GM23338 (cell line): ENCODE data around the gene RBPJ. TPM values are rescaled to one million over a fixed set of nuclear protein-coding genes. Genes with fewer than 3 reads are reported as not detected.

Experiments used
- ATAC-seq: fragments of 200-7000 bp; cut with Tn5 transposase; 3 replicates; pipeline ENCODE4 v1.9.1; 2020
- DNase-seq: peaks from one replicate; pipeline ENCODE4 v3.0.0-alpha.2; 2015; ENCODE audit warnings: low spot score
- H2AFZ ChIP-seq: fragments of 200-600 bp; sonication (generic); 2 replicates; pipeline ENCODE4 v1.8.0; 2016; ENCODE audit warnings: antibody characterized with exemption, mild to moderate bottlenecking, moderate library complexity
- H3F3A ChIP-seq: fragments of 200-600 bp; sonication (generic); replicated peaks from 2 replicates; pipeline ENCODE4 v1.8.0; 2017; ENCODE audit warnings: antibody characterized with exemption, mixed run types, low read depth
- H3K27ac ChIP-seq: fragments of 200-600 bp; sonication (generic); 2 replicates; pipeline ENCODE4 v1.6.1; 2016; ENCODE audit warnings: low read depth
- H3K27me3 ChIP-seq: fragments of 200-600 bp; sonication (generic); 2 replicates; pipeline ENCODE4 v1.8.0; 2016; ENCODE audit warnings: mild to moderate bottlenecking, mixed run types, moderate library complexity; ENCODE audit not compliant: insufficient read depth
- H3K36me3 ChIP-seq: fragments of 200-600 bp; sonication (generic); 2 replicates; pipeline ENCODE4 v1.8.0; 2016; ENCODE audit warnings: mild to moderate bottlenecking; ENCODE audit not compliant: insufficient read depth
- H3K4me1 ChIP-seq: fragments of 200-600 bp; sonication (generic); 2 replicates; pipeline ENCODE4 v1.8.0; 2016; ENCODE audit warnings: mild to moderate bottlenecking, moderate library complexity; ENCODE audit not compliant: insufficient read depth
- H3K4me2 ChIP-seq: fragments of 200-600 bp; sonication (generic); 2 replicates; pipeline ENCODE4 v1.7.1; 2017; ENCODE audit warnings: mixed run types
- H3K4me3 ChIP-seq: fragments of 200-600 bp; sonication (generic); 2 replicates; pipeline ENCODE4 v1.6.1; 2016; ENCODE audit warnings: mixed run types
- H3K79me2 ChIP-seq: fragments of 200-600 bp; sonication (generic); replicated peaks from 2 replicates; pipeline ENCODE4 v1.8.0; 2017; ENCODE audit warnings: mild to moderate bottlenecking; ENCODE audit not compliant: insufficient read depth
- H3K9me2 ChIP-seq: fragments of 200-600 bp; sonication (generic); 2 replicates; pipeline ENCODE4 v1.8.0; 2017; ENCODE audit not compliant: insufficient read depth
- H4K20me1 ChIP-seq: fragments of 200-600 bp; sonication (generic); replicated peaks from 2 replicates; pipeline ENCODE4 v1.8.0; 2017; ENCODE audit warnings: mild to moderate bottlenecking; ENCODE audit not compliant: insufficient read depth
- H3K27ac Mint-ChIP-seq: 2 replicates; pipeline ENCODE4 v1.8.0; 2020; ENCODE audit warnings: inconsistent platforms, mild to moderate bottlenecking, moderate library complexity, mixed read lengths
- H3K27me3 Mint-ChIP-seq: 3 replicates; pipeline ENCODE4 v1.8.0; 2022; ENCODE audit warnings: low read depth, mild to moderate bottlenecking, moderate library complexity, mixed read lengths, inconsistent platforms; ENCODE audit not compliant: insufficient read depth, poor library complexity
- H3K36me3 Mint-ChIP-seq: 3 replicates; pipeline ENCODE4 v1.8.0; 2021; ENCODE audit warnings: low read depth, mild to moderate bottlenecking, inconsistent platforms, moderate library complexity, mixed read lengths
- H3K4me1 Mint-ChIP-seq: 3 replicates; pipeline ENCODE4 v1.8.0; 2020; ENCODE audit warnings: mild to moderate bottlenecking, inconsistent platforms, mixed read lengths
- H3K4me3 Mint-ChIP-seq: 3 replicates; pipeline ENCODE4 v1.8.0; 2021; ENCODE audit warnings: moderate library complexity, mild to moderate bottlenecking, inconsistent platforms, mixed read lengths
- H3K9me3 Mint-ChIP-seq: 3 replicates; pipeline ENCODE4 v1.8.0; 2020; ENCODE audit warnings: moderate library complexity, mild to moderate bottlenecking, inconsistent platforms, mixed read lengths
- CREB1 ChIP-seq: fragments of 250-450 bp; sonication (Bioruptor Pico); IDR thresholded peaks from 2 replicates; pipeline ENCODE4 v1.5.0; 2020; ENCODE audit warnings: low read depth, mild to moderate bottlenecking, moderate library complexity
- EZH2 ChIP-seq: fragments of 200-600 bp; sonication (generic); IDR thresholded peaks from one replicate; pipeline ENCODE4 v1.8.0; 2017; ENCODE audit warnings: antibody characterized with exemption, mild to moderate bottlenecking, low read depth; ENCODE audit not compliant: unreplicated experiment
- EZH2phosphoT487 ChIP-seq: fragments of 200-600 bp; sonication (generic); IDR thresholded peaks from one replicate; pipeline ENCODE4 v1.8.1; 2018; ENCODE audit warnings: antibody characterized with exemption; ENCODE audit not compliant: unreplicated experiment
- NANOG ChIP-seq: IDR thresholded peaks from 2 replicates; pipeline ENCODE4 v1.6.1; 2016; ENCODE audit warnings: antibody characterized with exemption, borderline replicate concordance
- REST ChIP-seq: IDR thresholded peaks from one replicate; pipeline ENCODE4 v1.6.1; 2018; ENCODE audit warnings: antibody characterized with exemption; ENCODE audit not compliant: unreplicated experiment
- ZNF114 ChIP-seq: fragments of 250-450 bp; sonication (Bioruptor Pico); IDR thresholded peaks from 2 replicates; pipeline ENCODE4 v1.5.0; 2020; ENCODE audit warnings: mild to moderate bottlenecking, moderate library complexity
- ZNF331 ChIP-seq: fragments of 250-450 bp; sonication (Bioruptor Pico); IDR thresholded peaks from 2 replicates; pipeline ENCODE4 v1.5.0; 2020; ENCODE audit warnings: low read depth, mild to moderate bottlenecking, moderate library complexity
- polyA plus RNA-seq: library from polyadenylated mRNA; unstranded; fragments of >200 nt; fragmentation: Nextera tagmentation; extraction: Ambion mirVana; gene quantifications from 2 replicates; pipeline ENCODE4 v1.2.1, GENCODE V29; 2016
- total RNA-seq: library from RNA; depleted of rRNA; stranded (reverse); fragments of >200 nt; shearing (Covaris generic); gene quantifications from 2 replicates; pipeline ENCODE4 v1.2.3, GENCODE V29; 2014
- TF ChIP-seq, protein P1 (sequence below), 2 experiments: fragments of 200-600 bp in 1 of 2; sonication (generic) in 1 of 2; conservative IDR thresholded peaks; 2 replicates each; pipeline versions ENCODE4 v1.5.1 to v1.6.1; 2016 to 2017; ENCODE audit warnings: antibody characterized with exemption in 2 of 2, low read depth in 2 of 2, mild to moderate bottlenecking in 2 of 2, moderate library complexity in 1 of 2
- TF ChIP-seq, protein P2 (sequence below): fragments of 250-450 bp; sonication (Bioruptor Pico); IDR thresholded peaks from 2 replicates; pipeline ENCODE4 v1.5.0; 2020; ENCODE audit warnings: mild to moderate bottlenecking, moderate library complexity

The RBPJ gene
- total and polyA plus RNA-seq, 2 experiments from 2014 or later: 212 to 457 TPM

DNA sequence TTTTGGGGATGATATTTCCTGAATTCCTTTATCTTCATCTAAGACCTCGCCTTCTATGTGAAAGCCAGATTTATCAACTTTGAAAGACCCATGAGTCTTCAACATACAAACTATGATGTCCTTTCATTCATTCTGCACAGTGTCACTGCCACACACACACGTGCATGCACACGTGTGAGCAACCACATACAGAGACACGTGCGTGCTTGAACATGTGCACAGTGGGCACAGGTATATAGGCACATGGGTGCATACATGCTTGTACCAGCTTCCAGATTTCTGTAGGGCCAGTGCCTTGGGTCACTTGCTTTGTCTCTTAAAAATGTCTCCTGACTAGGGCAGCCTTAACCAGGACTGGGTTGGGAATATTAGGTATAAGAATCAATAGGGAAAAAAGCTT lies 49.1 kb upstream of the RBPJ start:
- ATAC-seq (no peak), DNase-seq (no peak)
- Histone ChIP-seq H3K27ac (no peak overlapping the region), H3K27me3 (no peaks in the 10 kb centered on the region), H3K4me2 (no peak overlapping the region), H4K20me1 (no peaks in the 10 kb centered on the region), H2AFZ (no peak overlapping the region), H3K9me2 (no peaks in the 10 kb centered on the region), H3F3A (no peaks in the 10 kb centered on the region), H3K4me1 (peaks cover 36% of the 10 kb centered on the region), H3K4me3 (no peak overlapping the region), H3K36me3 (no peaks in the 10 kb centered on the region), H3K79me2 (no peaks in the 10 kb centered on the region)
- Mint-ChIP-seq H3K9me3 (no peaks in the 10 kb centered on the region), H3K36me3 (no peaks in the 10 kb centered on the region), H3K4me3 (no peak overlapping the region), H3K27ac (no peak overlapping the region), H3K27me3 (peaks cover 2% of the 10 kb centered on the region), H3K4me1 (peaks cover 26% of the 10 kb centered on the region)
- no peak for TF ChIP-seq NANOG
- TF ChIP-seq ZNF331: no peak
- no peak for TF ChIP-seq EZH2
- TF ChIP-seq, protein P1, sequence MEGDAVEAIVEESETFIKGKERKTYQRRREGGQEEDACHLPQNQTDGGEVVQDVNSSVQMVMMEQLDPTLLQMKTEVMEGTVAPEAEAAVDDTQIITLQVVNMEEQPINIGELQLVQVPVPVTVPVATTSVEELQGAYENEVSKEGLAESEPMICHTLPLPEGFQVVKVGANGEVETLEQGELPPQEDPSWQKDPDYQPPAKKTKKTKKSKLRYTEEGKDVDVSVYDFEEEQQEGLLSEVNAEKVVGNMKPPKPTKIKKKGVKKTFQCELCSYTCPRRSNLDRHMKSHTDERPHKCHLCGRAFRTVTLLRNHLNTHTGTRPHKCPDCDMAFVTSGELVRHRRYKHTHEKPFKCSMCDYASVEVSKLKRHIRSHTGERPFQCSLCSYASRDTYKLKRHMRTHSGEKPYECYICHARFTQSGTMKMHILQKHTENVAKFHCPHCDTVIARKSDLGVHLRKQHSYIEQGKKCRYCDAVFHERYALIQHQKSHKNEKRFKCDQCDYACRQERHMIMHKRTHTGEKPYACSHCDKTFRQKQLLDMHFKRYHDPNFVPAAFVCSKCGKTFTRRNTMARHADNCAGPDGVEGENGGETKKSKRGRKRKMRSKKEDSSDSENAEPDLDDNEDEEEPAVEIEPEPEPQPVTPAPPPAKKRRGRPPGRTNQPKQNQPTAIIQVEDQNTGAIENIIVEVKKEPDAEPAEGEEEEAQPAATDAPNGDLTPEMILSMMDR (conservative IDR thresholded peaks at IDR 0.05; ENCODE audit: low read depth in 2 of 2): no peak
- TF ChIP-seq, protein P2, sequence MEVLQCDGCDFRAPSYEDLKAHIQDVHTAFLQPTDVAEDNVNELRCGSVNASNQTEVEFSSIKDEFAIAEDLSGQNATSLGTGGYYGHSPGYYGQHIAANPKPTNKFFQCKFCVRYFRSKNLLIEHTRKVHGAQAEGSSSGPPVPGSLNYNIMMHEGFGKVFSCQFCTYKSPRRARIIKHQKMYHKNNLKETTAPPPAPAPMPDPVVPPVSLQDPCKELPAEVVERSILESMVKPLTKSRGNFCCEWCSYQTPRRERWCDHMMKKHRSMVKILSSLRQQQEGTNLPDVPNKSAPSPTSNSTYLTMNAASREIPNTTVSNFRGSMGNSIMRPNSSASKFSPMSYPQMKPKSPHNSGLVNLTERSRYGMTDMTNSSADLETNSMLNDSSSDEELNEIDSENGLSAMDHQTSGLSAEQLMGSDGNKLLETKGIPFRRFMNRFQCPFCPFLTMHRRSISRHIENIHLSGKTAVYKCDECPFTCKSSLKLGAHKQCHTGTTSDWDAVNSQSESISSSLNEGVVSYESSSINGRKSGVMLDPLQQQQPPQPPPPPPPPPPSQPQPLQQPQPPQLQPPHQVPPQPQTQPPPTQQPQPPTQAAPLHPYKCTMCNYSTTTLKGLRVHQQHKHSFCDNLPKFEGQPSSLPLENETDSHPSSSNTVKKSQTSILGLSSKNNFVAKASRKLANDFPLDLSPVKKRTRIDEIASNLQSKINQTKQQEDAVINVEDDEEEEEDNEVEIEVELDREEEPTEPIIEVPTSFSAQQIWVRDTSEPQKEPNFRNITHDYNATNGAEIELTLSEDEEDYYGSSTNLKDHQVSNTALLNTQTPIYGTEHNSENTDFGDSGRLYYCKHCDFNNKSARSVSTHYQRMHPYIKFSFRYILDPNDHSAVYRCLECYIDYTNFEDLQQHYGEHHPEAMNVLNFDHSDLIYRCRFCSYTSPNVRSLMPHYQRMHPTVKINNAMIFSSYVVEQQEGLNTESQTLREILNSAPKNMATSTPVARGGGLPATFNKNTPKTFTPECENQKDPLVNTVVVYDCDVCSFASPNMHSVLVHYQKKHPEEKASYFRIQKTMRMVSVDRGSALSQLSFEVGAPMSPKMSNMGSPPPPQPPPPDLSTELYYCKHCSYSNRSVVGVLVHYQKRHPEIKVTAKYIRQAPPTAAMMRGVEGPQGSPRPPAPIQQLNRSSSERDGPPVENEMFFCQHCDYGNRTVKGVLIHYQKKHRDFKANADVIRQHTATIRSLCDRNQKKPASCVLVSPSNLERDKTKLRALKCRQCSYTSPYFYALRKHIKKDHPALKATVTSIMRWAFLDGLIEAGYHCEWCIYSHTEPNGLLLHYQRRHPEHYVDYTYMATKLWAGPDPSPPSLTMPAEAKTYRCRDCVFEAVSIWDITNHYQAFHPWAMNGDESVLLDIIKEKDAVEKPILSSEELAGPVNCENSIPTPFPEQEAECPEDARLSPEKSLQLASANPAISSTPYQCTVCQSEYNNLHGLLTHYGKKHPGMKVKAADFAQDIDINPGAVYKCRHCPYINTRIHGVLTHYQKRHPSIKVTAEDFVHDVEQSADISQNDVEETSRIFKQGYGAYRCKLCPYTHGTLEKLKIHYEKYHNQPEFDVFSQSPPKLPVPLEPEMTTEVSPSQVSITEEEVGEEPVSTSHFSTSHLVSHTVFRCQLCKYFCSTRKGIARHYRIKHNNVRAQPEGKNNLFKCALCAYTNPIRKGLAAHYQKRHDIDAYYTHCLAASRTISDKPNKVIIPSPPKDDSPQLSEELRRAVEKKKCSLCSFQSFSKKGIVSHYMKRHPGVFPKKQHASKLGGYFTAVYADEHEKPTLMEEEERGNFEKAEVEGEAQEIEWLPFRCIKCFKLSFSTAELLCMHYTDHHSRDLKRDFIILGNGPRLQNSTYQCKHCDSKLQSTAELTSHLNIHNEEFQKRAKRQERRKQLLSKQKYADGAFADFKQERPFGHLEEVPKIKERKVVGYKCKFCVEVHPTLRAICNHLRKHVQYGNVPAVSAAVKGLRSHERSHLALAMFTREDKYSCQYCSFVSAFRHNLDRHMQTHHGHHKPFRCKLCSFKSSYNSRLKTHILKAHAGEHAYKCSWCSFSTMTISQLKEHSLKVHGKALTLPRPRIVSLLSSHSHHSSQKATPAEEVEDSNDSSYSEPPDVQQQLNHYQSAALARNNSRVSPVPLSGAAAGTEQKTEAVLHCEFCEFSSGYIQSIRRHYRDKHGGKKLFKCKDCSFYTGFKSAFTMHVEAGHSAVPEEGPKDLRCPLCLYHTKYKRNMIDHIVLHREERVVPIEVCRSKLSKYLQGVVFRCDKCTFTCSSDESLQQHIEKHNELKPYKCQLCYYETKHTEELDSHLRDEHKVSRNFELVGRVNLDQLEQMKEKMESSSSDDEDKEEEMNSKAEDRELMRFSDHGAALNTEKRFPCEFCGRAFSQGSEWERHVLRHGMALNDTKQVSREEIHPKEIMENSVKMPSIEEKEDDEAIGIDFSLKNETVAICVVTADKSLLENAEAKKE (CRISPR knock-in tag): no peak
- no peak for TF ChIP-seq EZH2phosphoT487
- TF ChIP-seq REST: no peak
- TF ChIP-seq ZNF114 (CRISPR knock-in tag): no peak
- no peak for TF ChIP-seq CREB1 (CRISPR knock-in tag)
